MG63 (cell line): Measurements from ENCODE around the gene RNASE2. TPM values are rescaled to one million over a fixed set of nuclear protein-coding genes. Genes with fewer than 3 reads are reported as not detected.

Source experiments
- DNase-seq: peaks from one replicate; pipeline ENCODE4 v3.0.0-alpha.2; 2020
- H3K27me3 ChIP-seq: fragments of 250-450 bp; sonication (Bioruptor Pico); 2 replicates; pipeline ENCODE4 v1.5.1; 2020; ENCODE audit warnings: mild to moderate bottlenecking, moderate library complexity
- H3K36me3 ChIP-seq: fragments of 250-450 bp; sonication (Bioruptor Pico); 2 replicates; pipeline ENCODE4 v1.5.1; 2020; ENCODE audit warnings: mild to moderate bottlenecking, moderate library complexity
- H3K4me3 ChIP-seq: fragments of 250-450 bp; sonication (Bioruptor Pico); 2 replicates; pipeline ENCODE4 v1.5.1; 2020; ENCODE audit warnings: mild to moderate bottlenecking, moderate library complexity
- H3K9me3 ChIP-seq: fragments of 250-450 bp; sonication (Bioruptor Pico); 2 replicates; pipeline ENCODE4 v1.5.1; 2020; ENCODE audit warnings: mild to moderate bottlenecking, moderate library complexity
- total RNA-seq: library from RNA; depleted of rRNA; stranded (reverse); fragments of >200 nt; shearing (Covaris generic); gene quantifications from 2 replicates; pipeline ENCODE4 v1.2.3, GENCODE V29; 2014; ENCODE audit warnings: low replicate concordance; rRNA removed

RNASE2 gene
- total RNA-seq, 1 experiment from 2014 or later: not detected

GRCh38 chr14:21001218-21001617 is 45.9 kb downstream of the RNASE2 start:
- DNase-seq: no peak
- H3K27me3 ChIP-seq: no peaks in the 10 kb centered on the region
- H3K9me3 ChIP-seq: no peaks in the 10 kb centered on the region
- H3K4me3 ChIP-seq: no peak overlapping the region
- no peaks in the 10 kb centered on the region for H3K36me3 ChIP-seq

DNA sequence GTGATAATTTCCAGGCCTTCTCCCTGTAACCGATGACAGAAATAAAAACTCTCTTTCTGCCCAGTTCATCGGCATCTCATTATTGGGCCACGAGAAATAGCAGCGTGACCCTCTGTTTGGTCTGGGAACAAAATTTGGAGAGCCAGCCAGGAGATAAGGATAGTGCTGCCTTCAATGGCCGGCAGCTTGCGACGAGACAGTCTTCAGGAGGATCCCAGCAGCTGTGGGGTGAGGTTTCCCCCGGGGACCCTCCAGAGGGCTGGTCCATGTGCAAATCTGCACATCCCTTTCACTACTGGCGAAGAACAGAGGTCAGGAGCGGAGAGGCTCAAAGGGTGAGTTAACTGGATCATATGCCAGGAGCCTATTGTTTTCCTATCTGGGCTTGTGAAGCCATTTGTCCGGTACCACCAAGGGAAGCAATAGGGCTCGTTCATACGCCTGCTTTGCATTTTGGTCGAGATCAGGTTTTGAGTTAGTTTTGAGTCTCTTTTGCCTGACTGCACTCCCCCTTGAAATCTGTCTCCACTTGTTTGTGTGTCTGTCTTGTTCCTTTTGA is 48.6 kb downstream of the RNASE2 start:
- no peak overlapping the region for H3K4me3 ChIP-seq
- H3K9me3 ChIP-seq: no peaks in the 10 kb centered on the region
- H3K36me3 ChIP-seq: no peaks in the 10 kb centered on the region
- no peaks in the 10 kb centered on the region for H3K27me3 ChIP-seq
- DNase-seq: no peak

Other genes starting within 250 kb of the RNASE2 start
- not detected in 2 replicates for gene EDDM3A, start 209.6 kb upstream of the RNASE2 start, total RNA-seq
- gene EDDM3B, start 187.1 kb upstream of the RNASE2 start, total RNA-seq: not detected in 2 replicates
- gene RNASE6, start 174.2 kb upstream of the RNASE2 start, total RNA-seq: not detected in 2 replicates
- gene RNASE1, start 152.6 kb upstream of the RNASE2 start, total RNA-seq: not detected in 2 replicates
- gene RNASE3, start 64.1 kb upstream of the RNASE2 start, total RNA-seq: not detected in 2 replicates
- gene METTL17, start 34.5 kb downstream of the RNASE2 start, total RNA-seq: 46.7 and 72.0 TPM in 2 replicates
- gene SLC39A2, start 43.8 kb downstream of the RNASE2 start, total RNA-seq: not detected in 2 replicates
- 17.5 and 51.7 TPM in 2 replicates for gene NDRG2, start 69.6 kb downstream of the RNASE2 start, total RNA-seq
- gene TPPP2, start 74.7 kb downstream of the RNASE2 start, total RNA-seq: not detected in 2 replicates
- gene RNASE13, start 79.3 kb downstream of the RNASE2 start, total RNA-seq: not detected in 2 replicates
- gene RNASE7, start 86.9 kb downstream of the RNASE2 start, total RNA-seq: not detected in 2 replicates
- gene RNASE8, start 102.3 kb downstream of the RNASE2 start, total RNA-seq: not detected in 2 replicates
- gene ARHGEF40, start 114.8 kb downstream of the RNASE2 start, total RNA-seq: 9.1 and 10.0 TPM in 2 replicates
- 14.4 and 33.3 TPM in 2 replicates for gene ZNF219, start 143.2 kb downstream of the RNASE2 start, total RNA-seq
- gene TMEM253, start 145.6 kb downstream of the RNASE2 start, total RNA-seq: not detected in 2 replicates
- not detected in 2 replicates for gene OR5AU1, start 200.6 kb downstream of the RNASE2 start, total RNA-seq